SK-N-MC (cell line): ENCODE results near the gene RIOK3.

Source experiments
- EZH2 ChIP-seq: fragments of 200-600 bp; sonication (generic); IDR thresholded peaks from one replicate; pipeline ENCODE4 v1.6.1; 2017; ENCODE audit warnings: antibody characterized with exemption
- POLR2AphosphoS5 ChIP-seq: IDR thresholded peaks from 2 replicates; pipeline ENCODE4 v1.6.1; 2012; ENCODE audit warnings: mild to moderate bottlenecking, low read depth, low read length, borderline replicate concordance

DNA sequence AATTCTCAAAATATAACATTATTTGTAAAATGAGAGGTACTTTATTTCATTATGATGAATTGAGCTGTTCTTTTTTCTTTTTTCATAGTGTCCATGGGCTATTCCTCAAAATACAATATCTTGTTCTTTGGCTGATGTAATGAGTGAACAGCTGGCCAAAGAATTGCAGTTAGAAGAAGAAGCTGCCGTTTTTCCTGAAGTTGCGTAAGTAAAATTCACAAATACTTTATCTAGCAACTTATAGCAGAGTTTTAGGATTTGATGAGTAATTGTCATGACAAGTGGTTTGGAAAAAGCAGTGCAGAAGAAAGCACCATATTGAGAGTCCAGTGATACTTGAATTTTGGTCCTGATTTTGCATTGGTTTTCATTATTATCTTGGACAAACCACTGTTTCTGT lies 9.8 kb downstream of the RIOK3 start:
- TF ChIP-seq POLR2AphosphoS5 (no peak), EZH2 (no peak)
